ENCODE measurements around the gene SHISAL1. TPM values are rescaled to one million over a fixed set of nuclear protein-coding genes. Genes with fewer than 3 reads are reported as not detected.

SHISAL1 gene
- total RNA-seq, 1 experiment from 2014 or later = 2.9 TPM

DNA sequence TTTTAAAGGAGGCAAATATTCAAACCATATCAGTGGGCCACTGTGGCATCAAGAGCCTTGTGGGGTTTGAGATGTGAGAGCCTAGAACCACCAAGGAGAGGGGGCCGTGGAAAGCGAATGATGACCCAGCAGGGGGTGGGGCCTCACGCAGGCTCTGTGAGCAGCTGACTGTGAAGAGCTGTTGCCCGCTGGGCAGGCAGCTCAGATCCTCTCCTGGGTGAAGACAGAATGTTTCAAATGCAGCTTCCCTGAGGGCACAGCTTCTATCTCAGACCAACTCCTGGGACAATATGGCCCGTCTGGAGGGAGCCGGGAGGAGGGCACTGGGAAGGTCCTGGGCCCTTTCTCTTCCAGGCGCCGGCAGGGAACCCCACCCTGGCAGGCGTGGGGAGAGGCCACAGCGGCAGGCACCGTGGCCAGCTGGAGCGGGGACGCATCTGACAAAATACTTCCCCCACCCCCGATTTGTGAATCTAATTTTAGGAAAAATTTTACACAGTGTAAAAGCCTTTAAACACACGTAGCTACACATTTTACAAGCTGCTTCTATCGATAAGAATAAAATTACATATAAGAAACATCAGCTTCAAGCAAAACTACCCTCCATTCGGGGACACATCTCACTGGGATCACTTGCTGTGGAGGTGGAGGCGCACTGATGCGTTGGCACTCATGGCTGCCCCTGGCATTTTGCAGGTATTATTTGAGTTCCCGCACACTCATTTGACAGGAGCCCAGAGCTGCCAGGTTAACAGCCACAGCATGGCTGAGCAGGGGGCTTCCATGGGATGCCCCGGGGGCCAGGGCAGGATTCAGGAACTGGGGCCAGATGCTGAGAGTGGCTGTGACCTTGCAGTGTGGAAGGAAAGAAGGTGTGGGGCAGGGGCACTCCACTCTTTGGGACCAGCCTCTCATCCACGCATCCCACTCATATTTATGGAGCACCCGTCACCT lies 91.7 kb downstream of the SHISAL1 start:
- Mint-ChIP-seq H3K27me3 (ENCODE audit: low read depth) (peaks cover 12% of the 10 kb centered on the region), H3K27ac (no peak overlapping the region), H3K4me3 (no peak overlapping the region), H3K4me1 (no peaks in the 10 kb centered on the region), H3K36me3 (ENCODE audit: insufficient read depth in 1 of 3, low read depth in 3 of 3) (peaks cover 0 to 9% (median 0%) of the 10 kb centered on the region in 3 experiments; a peak in 2 of 7 replicates), H3K9me3 (peaks cover 8 to 12% of the 10 kb centered on the region in 2 experiments; a peak in 4 of 5 replicates)
- H3K23me2 ChIP-seq (ENCODE audit: insufficient read length, low read depth, low read length, poor library complexity, severe bottlenecking) = no peaks in the 10 kb centered on the region
- H2BK120ac ChIP-seq (ENCODE audit: low read depth, low read length, poor library complexity, severe bottlenecking) = no peak overlapping the region
- H3K9ac ChIP-seq (ENCODE audit: extremely low read depth, insufficient read length, low read length) = no peak overlapping the region
- no peak overlapping the region for H3K14ac ChIP-seq (ENCODE audit: insufficient read depth, low read length)
- no peak overlapping the region for H4K5ac ChIP-seq (ENCODE audit: insufficient read length, low read depth, low read length)
- no peak overlapping the region for H3K4ac ChIP-seq (ENCODE audit: low read depth, low read length)
- H3K4me2 ChIP-seq (ENCODE audit: insufficient read depth, insufficient read length, low read length) = no peak overlapping the region
- H4K20me1 ChIP-seq (ENCODE audit: control insufficient read depth, insufficient read depth, insufficient read length) = peaks cover 5% of the 10 kb centered on the region
- no peak overlapping the region for H2AFZ ChIP-seq (ENCODE audit: low read length)
- H2BK15ac ChIP-seq (ENCODE audit: low read depth, low read length) = no peak overlapping the region
- H3K27ac ChIP-seq (ENCODE audit: insufficient read length, low read depth, low read length) = no peak overlapping the region
- H2AK5ac ChIP-seq (ENCODE audit: insufficient read length, low read length) = no peak overlapping the region
- H3K23ac ChIP-seq (ENCODE audit: insufficient read length, low read depth, low read length) = no peak overlapping the region
- H2BK12ac ChIP-seq (ENCODE audit: insufficient read length, low read depth, low read length) = no peak overlapping the region
- H3K18ac ChIP-seq (ENCODE audit: insufficient read length, low read depth, low read length) = no peak overlapping the region
- H4K91ac ChIP-seq (ENCODE audit: insufficient read length, low read depth, low read length) = no peak overlapping the region
- no peak overlapping the region for H4K8ac ChIP-seq (replicated peaks; ENCODE audit: insufficient read length, low read depth, low read length)
- H3K79me1 ChIP-seq (ENCODE audit: insufficient read depth, low read depth, low read length, poor library complexity, severe bottlenecking) = no peaks in the 10 kb centered on the region
- H2BK5ac ChIP-seq (ENCODE audit: insufficient read length, low read length) = no peak overlapping the region
- DNase-seq = no peak
- no peak overlapping the region for H2BK20ac ChIP-seq (ENCODE audit: low read depth, low read length, poor library complexity, severe bottlenecking)
- H3K9me3 ChIP-seq (ENCODE audit: control insufficient read depth, low read depth, low read length) = no peaks in the 10 kb centered on the region
- H3K4me1 ChIP-seq (ENCODE audit: insufficient read depth, low read length) = no peaks in the 10 kb centered on the region
- TF ChIP-seq, protein P1, sequence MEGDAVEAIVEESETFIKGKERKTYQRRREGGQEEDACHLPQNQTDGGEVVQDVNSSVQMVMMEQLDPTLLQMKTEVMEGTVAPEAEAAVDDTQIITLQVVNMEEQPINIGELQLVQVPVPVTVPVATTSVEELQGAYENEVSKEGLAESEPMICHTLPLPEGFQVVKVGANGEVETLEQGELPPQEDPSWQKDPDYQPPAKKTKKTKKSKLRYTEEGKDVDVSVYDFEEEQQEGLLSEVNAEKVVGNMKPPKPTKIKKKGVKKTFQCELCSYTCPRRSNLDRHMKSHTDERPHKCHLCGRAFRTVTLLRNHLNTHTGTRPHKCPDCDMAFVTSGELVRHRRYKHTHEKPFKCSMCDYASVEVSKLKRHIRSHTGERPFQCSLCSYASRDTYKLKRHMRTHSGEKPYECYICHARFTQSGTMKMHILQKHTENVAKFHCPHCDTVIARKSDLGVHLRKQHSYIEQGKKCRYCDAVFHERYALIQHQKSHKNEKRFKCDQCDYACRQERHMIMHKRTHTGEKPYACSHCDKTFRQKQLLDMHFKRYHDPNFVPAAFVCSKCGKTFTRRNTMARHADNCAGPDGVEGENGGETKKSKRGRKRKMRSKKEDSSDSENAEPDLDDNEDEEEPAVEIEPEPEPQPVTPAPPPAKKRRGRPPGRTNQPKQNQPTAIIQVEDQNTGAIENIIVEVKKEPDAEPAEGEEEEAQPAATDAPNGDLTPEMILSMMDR (conservative IDR thresholded peaks at IDR 0.05) = no peak
- no peaks in the 10 kb centered on the region for H3K79me2 ChIP-seq (ENCODE audit: insufficient read depth, low read length)
- H3T11ph ChIP-seq (ENCODE audit: low read length) = no peak overlapping the region
- H3K56ac ChIP-seq (ENCODE audit: insufficient read length, low read depth, low read length) = no peak overlapping the region
- no CpG with 5 or more reads among the region's 23 CpGs for WGBS (ENCODE audit: extremely low coverage, insufficient read length, low lambda C conversion rate)
- no peaks in the 10 kb centered on the region for H3K27me3 ChIP-seq (ENCODE audit: insufficient read depth, low read length)
